Natural killer cell (primary cell): ENCODE results near the gene ZFYVE27. TPM values are rescaled to one million over a fixed set of nuclear protein-coding genes. Genes with fewer than 3 reads are reported as not detected.

ENCODE experiments used
- ATAC-seq, 3 donors: fragments of 150-1000 bp in 2 of 3; fragments of 200-7000 bp in 1 of 3; cut with Tn5 transposase; 1 replicate in 1 of 3; 2 replicates in 2 of 3; pipeline ENCODE4 v1.10.0; 2021; ENCODE audit warnings: mild to moderate bottlenecking in 2 of 3, moderate library complexity in 2 of 3
- DNase-seq, 2 donors: peaks; one replicate each; pipeline versions ENCODE4 v3.0.0 to v3.0.0-alpha.2; 2013 to 2021; ENCODE audit warnings: mixed read lengths in 1 of 2
- H3K27ac ChIP-seq: one replicate; pipeline ENCODE4 v1.5.1; 2013; ENCODE audit warnings: mild to moderate bottlenecking, low read length
- H3K27me3 ChIP-seq: one replicate; pipeline ENCODE4 v1.6.1; 2013; ENCODE audit warnings: low read length; ENCODE audit not compliant: control insufficient read depth, insufficient read depth
- H3K36me3 ChIP-seq: one replicate; pipeline ENCODE4 v1.6.1; 2013; ENCODE audit warnings: low read length; ENCODE audit not compliant: control insufficient read depth, insufficient read depth
- H3K4me1 ChIP-seq: one replicate; pipeline ENCODE4 v1.6.1; 2013; ENCODE audit warnings: low read length; ENCODE audit not compliant: control insufficient read depth, insufficient read depth
- H3K4me3 ChIP-seq: one replicate; pipeline ENCODE4 v1.5.1; 2013; ENCODE audit warnings: low read length
- H3K9me3 ChIP-seq: one replicate; pipeline ENCODE4 v1.6.1; 2013; ENCODE audit warnings: low read length; ENCODE audit not compliant: control insufficient read depth, insufficient read depth
- H3K27ac Mint-ChIP-seq, 2 donors: one replicate each; pipeline ENCODE4 v1.8.0; 2022; ENCODE audit warnings: mild to moderate bottlenecking in 2 of 2, mixed read lengths in 2 of 2, moderate library complexity in 1 of 2
- H3K27me3 Mint-ChIP-seq, 2 donors: one replicate each; pipeline ENCODE4 v1.8.0; 2022; ENCODE audit warnings: low read depth in 2 of 2, mixed read lengths in 2 of 2
- H3K36me3 Mint-ChIP-seq: one replicate; pipeline ENCODE4 v1.8.0; 2022; ENCODE audit warnings: mixed read lengths
- H3K4me1 Mint-ChIP-seq, 2 donors: one replicate each; pipeline ENCODE4 v1.8.0; 2022; ENCODE audit warnings: mixed read lengths in 2 of 2
- H3K4me3 Mint-ChIP-seq: one replicate; pipeline ENCODE4 v1.8.0; 2022; ENCODE audit warnings: mild to moderate bottlenecking, moderate library complexity, mixed read lengths
- H3K9me3 Mint-ChIP-seq, 2 donors: one replicate each; pipeline ENCODE4 v1.8.0; 2022; ENCODE audit warnings: mixed read lengths in 2 of 2
- WGBS: methylation state at CpG from one replicate; pipeline ENCODE4 v1.1.7; 2013; ENCODE audit warnings: missing lambda C conversion rate; ENCODE audit not compliant: insufficient coverage; 5-methylcytosine and 5-hydroxymethylcytosine counted together
- intact Hi-C: fragments of 100-400 bp; cut with micrococcal nuclease; formaldehyde crosslinking; loops from one replicate; pipeline ENCODE4 v1.14.2; 2022
- total RNA-seq, 4 donors: library from RNA; stranded (reverse); fragments of 120-200 nt in 1 of 4; gene quantifications; one replicate each; pipeline versions ENCODE4 v1.2.3 to v1.2.4, GENCODE V29; 2013 to 2022
- TF ChIP-seq, protein P1 (sequence below): fragments of 200-600 bp; IDR thresholded peaks from one replicate; pipeline ENCODE4 v1.8.0; 2022; ENCODE audit warnings: antibody characterized with exemption

ZFYVE27 gene
- total RNA-seq, 3 donors from 2014 or later (not counting 1 experiment from before 2014, with no cell fraction given): 63.0 to 82.8 (median 76.4) TPM

DNA sequence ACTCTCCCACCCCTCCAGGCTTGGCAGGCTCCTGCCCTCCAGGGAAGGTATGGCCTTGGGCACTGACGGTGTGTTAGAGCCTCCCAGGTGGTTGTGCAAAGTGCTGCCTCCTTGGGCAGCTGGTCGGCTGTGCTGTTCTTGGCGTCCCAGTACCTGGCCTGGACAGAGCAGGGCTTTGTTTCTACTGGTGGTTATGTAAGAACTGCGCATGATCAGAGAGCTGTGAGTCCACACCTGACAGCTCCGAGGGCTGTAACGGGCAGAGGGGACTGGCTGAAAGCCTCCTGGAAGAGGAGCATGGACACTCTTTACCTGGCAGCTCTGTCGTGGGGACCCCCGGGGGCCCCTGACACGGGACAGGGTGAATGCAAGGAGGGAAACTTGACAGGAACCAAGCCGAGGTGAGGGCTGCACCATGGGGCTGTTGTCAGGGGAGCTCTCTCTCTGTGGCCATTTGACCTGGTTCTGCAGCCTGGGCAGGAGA, 37.9 kb downstream of the ZFYVE27 start:
- no peaks in the 10 kb centered on the region for H3K36me3 Mint-ChIP-seq
- no peak overlapping the region for H3K4me3 Mint-ChIP-seq
- WGBS: 76% methylated on average over 10 of the region's 10 CpGs
- intact Hi-C loops: no loop called here
- Histone ChIP-seq H3K4me1 (peaks cover 2% of the 10 kb centered on the region), H3K27ac (no peak overlapping the region), H3K36me3 (no peaks in the 10 kb centered on the region), H3K27me3 (peaks cover 8% of the 10 kb centered on the region), H3K4me3 (no peak overlapping the region), H3K9me3 (no peaks in the 10 kb centered on the region)
- TF ChIP-seq, protein P1, sequence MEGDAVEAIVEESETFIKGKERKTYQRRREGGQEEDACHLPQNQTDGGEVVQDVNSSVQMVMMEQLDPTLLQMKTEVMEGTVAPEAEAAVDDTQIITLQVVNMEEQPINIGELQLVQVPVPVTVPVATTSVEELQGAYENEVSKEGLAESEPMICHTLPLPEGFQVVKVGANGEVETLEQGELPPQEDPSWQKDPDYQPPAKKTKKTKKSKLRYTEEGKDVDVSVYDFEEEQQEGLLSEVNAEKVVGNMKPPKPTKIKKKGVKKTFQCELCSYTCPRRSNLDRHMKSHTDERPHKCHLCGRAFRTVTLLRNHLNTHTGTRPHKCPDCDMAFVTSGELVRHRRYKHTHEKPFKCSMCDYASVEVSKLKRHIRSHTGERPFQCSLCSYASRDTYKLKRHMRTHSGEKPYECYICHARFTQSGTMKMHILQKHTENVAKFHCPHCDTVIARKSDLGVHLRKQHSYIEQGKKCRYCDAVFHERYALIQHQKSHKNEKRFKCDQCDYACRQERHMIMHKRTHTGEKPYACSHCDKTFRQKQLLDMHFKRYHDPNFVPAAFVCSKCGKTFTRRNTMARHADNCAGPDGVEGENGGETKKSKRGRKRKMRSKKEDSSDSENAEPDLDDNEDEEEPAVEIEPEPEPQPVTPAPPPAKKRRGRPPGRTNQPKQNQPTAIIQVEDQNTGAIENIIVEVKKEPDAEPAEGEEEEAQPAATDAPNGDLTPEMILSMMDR: no peak
- H3K27me3 Mint-ChIP-seq: peaks cover 27 to 38% of the 10 kb centered on the region in 2 donors
- no peak overlapping the region for H3K27ac Mint-ChIP-seq
- no peak for DNase-seq
- H3K9me3 Mint-ChIP-seq: no peaks in the 10 kb centered on the region
- peaks cover 0 to 17% of the 10 kb centered on the region in 2 donors for H3K4me1 Mint-ChIP-seq
- no peak for ATAC-seq

DNA sequence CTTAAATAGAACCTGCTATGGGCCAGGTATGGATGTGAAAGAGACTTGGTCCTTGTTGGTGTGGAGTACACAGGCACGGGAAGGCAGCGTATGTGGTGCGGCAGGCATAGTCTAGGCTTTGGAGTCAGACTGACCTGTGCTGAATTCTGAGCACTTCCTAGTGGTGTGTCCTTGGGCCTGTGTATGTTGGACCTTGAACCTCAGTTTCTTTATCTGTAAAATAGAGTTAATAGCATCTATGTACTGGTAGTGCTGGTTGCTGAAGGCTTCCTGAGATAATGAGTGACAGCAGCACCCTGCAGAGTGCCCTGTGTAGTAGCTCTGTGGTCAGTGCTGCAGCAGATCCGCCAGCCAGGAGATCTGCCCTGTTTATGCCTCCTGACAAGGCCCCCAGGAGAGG, 40.2 kb downstream of the ZFYVE27 start:
- Histone ChIP-seq H3K4me1 (peaks cover 4% of the 10 kb centered on the region), H3K9me3 (no peaks in the 10 kb centered on the region), H3K36me3 (no peaks in the 10 kb centered on the region), H3K27ac (no peak overlapping the region), H3K4me3 (no peak overlapping the region), H3K27me3 (peaks cover 5% of the 10 kb centered on the region)
- peaks cover 0 to 9% of the 10 kb centered on the region in 2 donors for H3K4me1 Mint-ChIP-seq
- no peak overlapping the region for H3K27ac Mint-ChIP-seq
- intact Hi-C loops: no loop called here
- no peak for DNase-seq
- TF ChIP-seq, protein P1: no peak
- H3K4me3 Mint-ChIP-seq: no peak overlapping the region
- peaks cover 10 to 19% of the 10 kb centered on the region in 2 donors for H3K27me3 Mint-ChIP-seq
- no peaks in the 10 kb centered on the region for H3K9me3 Mint-ChIP-seq
- no peak for ATAC-seq
- no peaks in the 10 kb centered on the region for H3K36me3 Mint-ChIP-seq
- WGBS: 96% methylated on average over 4 of the region's 4 CpGs

DNA sequence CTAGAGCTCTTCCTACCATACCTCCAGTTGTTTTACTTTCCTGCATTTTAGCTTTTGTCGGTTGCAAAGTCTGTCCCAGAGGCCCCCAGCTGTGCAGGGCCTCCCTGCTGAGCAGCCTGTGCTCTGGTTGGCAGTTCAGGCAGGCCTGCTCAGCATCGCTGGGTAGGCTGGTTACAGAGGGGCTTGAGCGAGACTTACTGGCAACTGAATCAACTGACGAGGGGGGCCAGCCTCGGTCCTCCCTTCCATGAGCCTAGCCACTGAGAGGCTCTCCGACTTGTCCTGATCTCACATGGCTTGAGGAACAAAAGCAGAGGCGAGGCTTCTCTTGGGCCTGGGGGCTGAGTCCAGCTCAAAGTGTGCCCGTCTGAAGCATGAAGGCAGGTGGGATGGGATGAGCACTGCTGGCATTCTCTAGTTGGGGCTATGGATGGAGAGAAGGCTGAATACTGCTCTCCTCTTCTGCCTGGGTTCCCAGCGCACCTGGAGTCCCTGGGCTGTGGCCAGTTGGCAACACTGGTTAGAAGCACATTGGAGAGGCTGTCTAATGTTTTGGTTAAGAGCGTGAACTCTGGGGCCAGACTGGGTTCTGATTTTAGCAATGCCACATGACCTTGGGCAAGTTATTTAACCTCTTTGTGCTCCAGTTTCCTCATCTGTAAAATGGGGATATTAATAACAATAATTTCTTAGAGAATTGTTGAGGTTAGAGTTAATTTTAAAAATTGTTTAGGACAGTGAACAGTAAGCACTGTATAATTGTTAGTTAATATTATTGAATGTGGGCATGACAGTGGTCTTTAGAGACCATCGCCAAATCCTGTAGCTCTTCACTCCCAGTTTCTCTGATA, 41.7 kb downstream of the ZFYVE27 start:
- H3K9me3 ChIP-seq: no peaks in the 10 kb centered on the region
- no peak for ATAC-seq
- Mint-ChIP-seq H3K9me3 (no peaks in the 10 kb centered on the region), H3K36me3 (no peaks in the 10 kb centered on the region), H3K4me3 (no peak overlapping the region), H3K27me3 (peaks cover 0 to 4% of the 10 kb centered on the region in 2 donors), H3K4me1 (peaks cover 0 to 6% of the 10 kb centered on the region in 2 donors), H3K27ac (no peak overlapping the region)
- no peak overlapping the region for H3K27ac ChIP-seq
- no peak for DNase-seq
- no peaks in the 10 kb centered on the region for H3K27me3 ChIP-seq
- TF ChIP-seq, protein P1: no peak
- no peak overlapping the region for H3K4me3 ChIP-seq
- no peaks in the 10 kb centered on the region for H3K36me3 ChIP-seq
- peaks cover 4% of the 10 kb centered on the region for H3K4me1 ChIP-seq
- 93% methylated on average over 11 of the region's 11 CpGs for WGBS
- intact Hi-C loops: no loop called here
